Spleen (tissue), 7 donors: Measurements from ENCODE around the gene ULBP1.

ENCODE experiments used
- POLR2A ChIP-seq, 3 donors: fragments of 450-650 bp; IDR thresholded peaks; one replicate each; pipeline ENCODE4 v1.5.1; 2017; ENCODE audit warnings: antibody characterized with exemption in 3 of 3, mild to moderate bottlenecking in 1 of 3
- TF ChIP-seq, protein P1 (sequence below), 11 experiments: fragments of 200-600 bp in 7 of 11; fragments of 450-650 bp in 4 of 11; sonication (generic) in 4 of 11; IDR thresholded peaks in 8 of 11; conservative IDR thresholded peaks in 3 of 11; 1 replicate in 7 of 11; 2 replicates in 4 of 11; pipeline versions ENCODE4 v1.4.0 to v1.8.0; 2016 to 2021; ENCODE audit warnings: antibody characterized with exemption in 11 of 11, inconsistent platforms in 4 of 11, mild to moderate bottlenecking in 1 of 11
- donor health status: DM: no; HTN: no; CAD: no; lungs with moderate emphysema.
- donor health status: DM: no; HTN: no; CAD: no.
- donor health status: DM: no; HTN: no; CAD: no.

DNA sequence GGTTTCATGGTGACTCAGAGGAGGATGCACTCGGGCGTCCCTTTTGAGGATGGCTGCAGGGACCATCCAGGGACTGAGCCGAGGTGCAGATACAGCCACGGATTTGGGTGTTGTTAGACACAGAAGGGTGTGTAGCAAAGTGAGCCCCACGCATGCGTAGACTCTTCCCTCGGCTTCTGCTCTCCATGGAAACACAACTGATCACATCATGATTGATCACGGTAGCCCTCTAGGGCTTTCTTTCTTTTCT is 606 bp upstream of the ULBP1 start:
- TF ChIP-seq POLR2A (IDR thresholded peaks at IDR 0.05) = no peak
- TF ChIP-seq, protein P1, sequence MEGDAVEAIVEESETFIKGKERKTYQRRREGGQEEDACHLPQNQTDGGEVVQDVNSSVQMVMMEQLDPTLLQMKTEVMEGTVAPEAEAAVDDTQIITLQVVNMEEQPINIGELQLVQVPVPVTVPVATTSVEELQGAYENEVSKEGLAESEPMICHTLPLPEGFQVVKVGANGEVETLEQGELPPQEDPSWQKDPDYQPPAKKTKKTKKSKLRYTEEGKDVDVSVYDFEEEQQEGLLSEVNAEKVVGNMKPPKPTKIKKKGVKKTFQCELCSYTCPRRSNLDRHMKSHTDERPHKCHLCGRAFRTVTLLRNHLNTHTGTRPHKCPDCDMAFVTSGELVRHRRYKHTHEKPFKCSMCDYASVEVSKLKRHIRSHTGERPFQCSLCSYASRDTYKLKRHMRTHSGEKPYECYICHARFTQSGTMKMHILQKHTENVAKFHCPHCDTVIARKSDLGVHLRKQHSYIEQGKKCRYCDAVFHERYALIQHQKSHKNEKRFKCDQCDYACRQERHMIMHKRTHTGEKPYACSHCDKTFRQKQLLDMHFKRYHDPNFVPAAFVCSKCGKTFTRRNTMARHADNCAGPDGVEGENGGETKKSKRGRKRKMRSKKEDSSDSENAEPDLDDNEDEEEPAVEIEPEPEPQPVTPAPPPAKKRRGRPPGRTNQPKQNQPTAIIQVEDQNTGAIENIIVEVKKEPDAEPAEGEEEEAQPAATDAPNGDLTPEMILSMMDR (IDR thresholded peaks at IDR 0.05 in 8 of 11, conservative IDR thresholded peaks at IDR 0.05 in 3 of 11) = no peak
